Endometrial microvascular endothelial cells (primary cell): ENCODE measurements around the gene JMJD6. TPM values are rescaled to one million over a fixed set of nuclear protein-coding genes. Genes with fewer than 3 reads are reported as not detected.

Experiments
- in situ Hi-C: cut with HindIII; loops from 2 replicates; pipeline ENCODE4 v1.10.0; 2017; ENCODE audit warnings: low sequenced_read_pairs, low pct_unique_long_range_greater_than_20kb; ENCODE audit errors: inconsistent ontology term
- total RNA-seq: library from RNA; depleted of rRNA; stranded (reverse); fragments of >200 nt; gene quantifications from one replicate; pipeline ENCODE4 v1.2.3, GENCODE V29; 2015; ENCODE audit errors: inconsistent ontology term

The JMJD6 gene
- total RNA-seq, 1 donor from 2014 or later, result 31.5 TPM

DNA sequence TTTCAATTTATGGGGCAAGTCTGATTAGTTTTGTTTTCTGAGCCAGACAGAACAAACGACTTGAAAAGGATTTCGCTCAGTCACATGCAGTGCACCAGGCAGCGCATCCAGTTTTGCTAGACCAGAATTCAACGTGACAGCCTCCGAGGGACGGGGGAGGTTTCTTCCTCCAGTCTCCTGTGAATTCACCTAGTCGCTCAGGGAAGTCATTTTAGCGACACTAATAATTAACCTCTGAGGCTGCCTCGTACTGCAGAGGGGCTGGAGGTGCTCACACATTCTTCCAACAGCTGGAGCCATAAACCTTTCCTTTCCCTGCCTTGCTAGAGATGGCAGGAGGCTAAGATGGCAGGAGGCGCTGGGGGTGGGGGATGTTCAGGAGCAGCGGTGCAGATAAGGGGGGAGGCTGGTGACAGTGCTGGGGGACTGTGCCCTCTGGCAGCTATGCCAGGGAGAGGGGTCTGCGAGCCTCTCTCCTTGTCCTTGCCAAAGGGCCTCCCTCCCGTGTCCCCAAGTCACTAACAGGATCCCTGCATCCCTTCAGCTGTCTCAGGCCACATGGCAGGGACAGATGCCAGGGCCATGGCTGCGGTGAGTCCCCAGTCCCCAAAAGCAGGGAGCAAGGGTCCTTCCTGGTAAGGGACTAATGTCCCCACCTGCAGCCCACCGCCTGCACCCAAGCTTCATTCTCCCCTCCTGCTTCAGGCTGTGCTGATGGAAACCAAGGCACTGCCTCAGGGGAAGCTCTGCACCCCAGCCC, 39.7 kb downstream of the JMJD6 start:
- in situ Hi-C loops, result no loop called here

DNA sequence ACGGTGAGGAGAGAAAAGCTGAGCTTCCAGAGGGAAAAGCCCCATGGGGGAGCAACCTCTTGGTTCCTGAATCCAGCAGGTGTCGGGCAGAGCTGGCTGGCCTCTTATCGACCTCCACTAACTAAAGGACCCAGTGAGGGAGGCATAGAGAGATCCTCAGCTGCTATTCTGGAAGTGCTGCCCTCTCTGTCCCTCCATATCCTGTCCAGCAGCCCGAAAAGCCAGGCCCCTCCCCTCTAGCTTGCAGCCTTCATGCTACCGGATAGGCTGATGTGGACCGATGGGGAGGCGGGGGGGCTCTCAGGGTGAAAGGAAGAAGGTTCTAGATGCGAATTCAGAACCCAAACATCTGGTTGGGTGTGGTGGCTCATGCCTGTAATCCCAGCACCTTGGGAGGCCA, 40.6 kb downstream of the JMJD6 start:
- in situ Hi-C loops, result no loop called here

DNA sequence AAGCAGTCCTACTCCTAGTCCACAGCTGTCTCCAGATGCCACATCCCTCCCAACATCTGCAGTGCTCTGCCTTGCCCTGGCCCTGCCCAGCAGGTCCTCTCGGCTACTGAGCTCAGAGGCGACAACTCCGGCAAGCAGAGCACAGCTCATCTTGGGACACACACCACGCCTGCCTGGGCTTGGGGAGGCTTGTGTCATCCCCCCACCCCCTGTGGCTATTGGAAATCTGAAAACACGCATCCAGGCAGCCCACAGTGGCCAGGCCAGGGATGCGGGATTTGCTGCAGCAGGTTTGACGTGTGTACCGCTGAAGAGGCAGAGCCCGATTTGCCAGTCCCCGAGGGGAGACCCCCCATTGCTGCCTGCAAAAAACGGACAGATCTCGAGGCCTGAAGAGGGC, 41.0 kb downstream of the JMJD6 start:
- in situ Hi-C loops, result no loop called here

DNA sequence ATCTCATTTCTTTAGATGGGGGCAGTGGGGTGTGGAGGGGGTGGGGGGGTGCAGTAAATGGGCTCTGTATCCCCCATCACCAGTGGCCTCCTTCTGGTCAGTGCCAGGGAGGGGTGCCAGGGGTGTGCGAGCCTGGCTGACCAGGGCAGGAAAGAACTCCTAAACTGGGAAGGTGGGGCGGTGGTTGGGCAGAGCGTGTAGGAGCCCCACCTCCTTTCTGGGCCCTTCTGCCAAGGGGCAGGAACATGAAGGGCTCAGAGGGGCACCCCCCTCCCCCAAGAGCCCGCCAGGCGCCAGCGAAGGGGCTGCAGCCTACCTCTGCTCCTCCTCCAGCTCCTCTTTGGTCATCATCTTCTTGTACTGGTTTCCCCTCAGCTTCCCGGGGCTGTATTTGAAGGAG, 41.6 kb downstream of the JMJD6 start:
- in situ Hi-C loops, result no loop called here

DNA sequence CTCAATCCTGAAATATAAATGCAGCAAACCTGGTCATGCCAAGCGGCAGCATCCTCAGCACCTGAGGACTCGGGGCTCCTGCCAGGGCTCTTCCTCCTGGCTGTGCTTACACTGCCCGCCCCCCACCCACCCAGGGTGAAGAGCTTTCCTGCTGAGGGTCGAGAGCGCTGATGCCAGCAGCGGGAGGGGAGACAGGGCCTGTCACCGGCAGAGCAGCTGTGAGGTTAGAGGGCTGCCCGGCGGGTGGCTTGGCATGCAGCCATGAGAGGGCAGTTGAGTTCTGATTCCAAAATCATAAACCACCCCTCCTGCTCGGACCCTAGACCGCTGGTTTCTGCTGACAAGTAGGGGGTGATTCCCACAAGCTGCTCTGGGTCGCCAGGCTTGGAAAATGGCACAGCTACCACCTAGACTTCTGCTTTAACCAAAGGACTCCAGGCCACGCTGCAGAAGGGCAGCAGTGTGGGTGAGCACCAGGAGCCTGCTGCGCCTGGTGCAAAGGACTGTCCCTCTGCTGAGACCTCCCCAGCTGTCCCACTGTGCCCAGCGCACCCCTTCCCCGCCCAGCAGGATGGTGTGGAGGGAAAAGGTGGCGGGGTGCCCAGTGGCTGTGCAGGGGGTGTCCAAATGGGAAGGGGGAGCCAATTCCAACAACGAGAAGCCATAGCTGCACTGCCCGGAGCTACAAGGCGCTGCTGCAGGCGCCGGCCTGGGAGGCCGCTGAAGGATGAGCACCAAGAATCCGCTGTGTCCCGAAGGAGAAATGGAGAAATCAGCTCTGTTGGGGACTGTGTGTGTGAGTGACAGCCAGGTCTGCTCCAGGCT, 42.3 kb downstream of the JMJD6 start:
- in situ Hi-C loops, result no loop called here

DNA sequence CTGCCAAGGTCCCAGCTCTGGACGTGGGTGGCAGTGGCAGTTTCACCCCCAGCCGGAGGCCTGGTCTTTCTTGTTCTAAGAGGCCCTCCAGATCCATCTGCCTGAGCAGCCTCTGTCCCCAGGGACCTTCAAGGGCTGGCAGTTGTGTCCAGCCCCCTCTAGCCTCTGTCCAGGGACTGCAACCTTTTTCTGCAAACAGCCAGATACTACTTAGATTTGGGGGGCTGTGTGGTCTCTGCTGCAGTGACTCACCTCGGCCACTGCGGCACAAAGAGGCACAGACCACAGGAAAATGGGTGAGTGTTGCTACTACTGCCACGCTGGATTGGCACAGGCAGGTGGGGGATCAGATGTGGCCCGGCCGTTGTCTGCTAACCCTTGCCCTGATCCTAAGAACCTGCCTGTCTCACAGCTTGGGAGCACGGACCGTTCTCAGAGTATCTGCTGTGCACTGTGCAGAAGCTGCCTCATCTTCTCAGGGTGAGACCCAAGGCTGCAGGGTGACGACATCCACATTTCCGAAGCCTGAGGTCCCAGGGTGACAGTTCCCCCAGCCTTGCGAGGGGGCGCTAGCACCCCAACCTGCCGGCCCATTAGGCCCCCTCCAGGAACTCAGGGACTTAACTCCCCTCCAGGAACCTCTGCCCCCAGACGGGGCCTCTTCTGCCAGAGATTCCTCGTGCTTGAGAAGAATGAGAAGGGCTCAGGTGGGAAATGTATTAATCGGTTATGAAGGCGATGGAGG, 43.2 kb downstream of the JMJD6 start:
- in situ Hi-C loops, result no loop called here

DNA sequence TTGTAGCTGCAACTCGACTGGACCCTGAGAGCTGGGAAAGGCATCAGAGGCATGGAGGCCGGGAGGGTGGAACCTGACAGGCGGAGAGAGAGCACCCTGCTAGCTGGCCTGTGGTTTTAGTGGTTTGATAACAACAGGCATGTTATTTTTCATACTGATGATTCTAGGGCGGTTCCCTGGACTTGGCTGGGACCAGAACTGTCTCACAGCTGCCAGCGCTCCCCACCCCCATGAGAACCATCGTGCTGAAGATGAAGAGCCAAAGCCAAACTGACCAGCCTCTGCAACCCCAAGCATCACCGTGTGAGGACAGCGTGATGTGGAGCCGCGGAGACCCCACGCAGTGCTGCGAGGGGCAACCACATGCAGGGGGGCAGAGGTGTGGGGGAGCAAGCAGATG, 44.1 kb downstream of the JMJD6 start:
- in situ Hi-C loops, result no loop called here

DNA sequence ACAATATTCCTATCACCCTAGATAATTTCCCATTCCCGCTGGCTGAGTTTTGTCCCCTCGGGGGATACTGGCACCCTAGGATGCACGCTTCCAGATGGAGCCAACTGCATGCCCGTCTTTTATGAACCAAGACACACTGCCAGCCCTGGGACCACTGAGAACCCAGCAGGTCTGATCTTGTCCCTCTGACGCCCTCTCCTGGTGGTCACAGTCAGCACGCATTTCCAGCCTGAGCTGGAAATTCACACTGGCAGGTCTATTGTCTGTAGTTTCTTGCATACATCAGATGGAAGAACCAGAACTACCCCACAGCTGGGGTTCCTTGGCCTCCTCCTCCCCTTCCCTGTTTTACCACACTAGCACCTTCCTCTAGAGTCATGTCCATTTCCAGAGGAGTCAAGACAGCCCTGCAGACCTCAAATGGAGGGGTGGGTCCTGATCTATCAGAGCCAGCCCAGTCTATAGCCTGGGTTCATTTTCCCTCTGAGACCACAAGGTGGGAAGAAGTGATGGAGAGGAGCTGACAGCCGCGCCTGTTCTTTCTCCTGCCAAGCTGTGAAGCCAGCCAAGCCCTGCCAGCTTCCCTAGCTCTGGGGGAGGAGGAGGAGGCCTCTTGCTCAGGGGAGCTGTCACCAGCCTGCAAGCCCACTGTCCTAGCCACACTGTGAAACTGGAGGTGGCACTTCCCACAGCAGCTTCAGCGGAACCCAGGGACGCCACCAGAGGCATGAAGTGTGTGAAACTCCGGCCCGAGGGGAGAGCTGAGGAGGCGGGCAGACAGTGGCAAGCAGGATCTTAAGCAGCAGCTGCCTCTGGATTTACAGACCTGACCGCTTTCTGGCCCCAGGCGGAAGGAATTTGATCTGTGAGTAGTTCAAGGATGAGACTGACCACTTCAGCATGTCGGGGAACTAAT, 44.9 kb downstream of the JMJD6 start:
- in situ Hi-C loops, result no loop called here

DNA sequence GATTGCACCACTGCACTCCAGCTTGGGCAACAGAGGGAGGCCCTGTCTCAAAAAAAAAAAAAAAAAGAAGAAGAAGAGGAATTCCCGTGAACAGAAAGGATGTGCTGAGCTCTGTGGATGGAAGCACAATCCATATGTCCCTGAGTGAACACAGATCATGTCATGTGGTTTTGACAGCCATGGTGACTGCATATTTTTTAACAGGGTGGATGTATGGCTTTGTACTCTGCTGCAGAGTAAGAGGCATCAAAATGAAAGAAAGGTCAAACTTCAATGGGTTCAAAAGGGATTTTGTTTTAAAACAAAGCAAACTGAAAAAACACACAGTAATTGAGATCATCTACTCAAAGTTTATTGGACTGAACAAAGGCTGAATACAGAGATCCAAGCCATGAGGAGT, 47.2 kb downstream of the JMJD6 start:
- in situ Hi-C loops, result no loop called here

DNA sequence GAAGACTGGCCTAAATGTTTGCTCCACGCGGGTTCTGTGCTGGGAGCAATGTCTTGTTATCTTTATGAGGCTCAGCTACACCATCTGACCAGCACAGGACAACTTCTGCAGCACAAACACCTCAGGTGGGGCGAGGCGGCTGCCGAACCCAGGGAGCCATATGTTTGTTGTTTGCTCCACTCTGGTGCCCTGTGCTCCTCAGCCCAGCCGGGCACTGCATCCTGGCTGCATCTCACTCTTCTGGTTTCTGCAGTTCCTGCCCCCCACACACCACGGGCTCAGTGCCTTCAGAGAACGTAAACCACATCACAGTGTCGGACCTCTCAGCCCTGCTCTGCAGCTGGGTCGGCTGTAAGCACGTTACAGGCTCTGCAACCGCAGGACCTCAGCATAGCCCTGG, 48.1 kb downstream of the JMJD6 start:
- in situ Hi-C loops, result no loop called here

DNA sequence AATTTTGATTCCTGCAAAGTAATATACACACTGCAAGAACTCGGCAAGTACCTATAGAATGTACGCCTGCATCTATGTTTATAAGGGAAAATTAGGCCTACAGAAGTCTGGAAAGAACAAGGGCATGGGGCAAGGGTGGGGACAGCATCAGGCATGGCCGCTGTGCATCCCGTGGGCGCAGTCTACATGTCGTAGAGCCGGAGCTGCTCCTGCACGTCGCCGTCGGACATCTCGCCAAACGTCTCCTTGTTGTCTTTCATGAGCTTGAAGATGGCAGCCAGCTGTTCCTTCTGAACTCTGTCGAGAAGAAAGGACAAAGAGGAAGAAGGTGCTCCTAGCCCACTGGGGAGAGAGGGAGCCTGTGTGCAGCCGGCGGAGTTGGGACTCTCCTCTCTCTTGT, 49.0 kb downstream of the JMJD6 start:
- in situ Hi-C loops, result no loop called here

DNA sequence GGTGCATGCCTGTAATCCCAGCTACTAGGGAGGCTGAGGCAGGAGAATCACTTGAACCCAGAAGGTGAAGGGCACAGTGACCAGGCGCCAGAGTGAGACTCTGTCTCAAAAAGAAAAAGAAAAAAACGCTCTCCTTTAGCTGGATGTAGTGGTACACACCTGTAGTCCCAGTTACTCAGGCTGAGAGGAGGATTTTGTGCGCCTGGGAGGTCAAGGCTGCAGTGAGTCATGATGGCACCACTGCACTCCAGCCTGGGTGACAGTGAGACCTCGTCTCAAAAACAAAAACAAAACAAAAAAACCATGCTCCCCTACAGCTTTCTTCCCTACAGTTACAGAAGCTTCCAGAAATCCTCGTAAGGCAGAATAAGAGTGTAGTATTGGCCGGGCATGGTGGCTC, 49.8 kb downstream of the JMJD6 start:
- in situ Hi-C loops, result no loop called here

DNA sequence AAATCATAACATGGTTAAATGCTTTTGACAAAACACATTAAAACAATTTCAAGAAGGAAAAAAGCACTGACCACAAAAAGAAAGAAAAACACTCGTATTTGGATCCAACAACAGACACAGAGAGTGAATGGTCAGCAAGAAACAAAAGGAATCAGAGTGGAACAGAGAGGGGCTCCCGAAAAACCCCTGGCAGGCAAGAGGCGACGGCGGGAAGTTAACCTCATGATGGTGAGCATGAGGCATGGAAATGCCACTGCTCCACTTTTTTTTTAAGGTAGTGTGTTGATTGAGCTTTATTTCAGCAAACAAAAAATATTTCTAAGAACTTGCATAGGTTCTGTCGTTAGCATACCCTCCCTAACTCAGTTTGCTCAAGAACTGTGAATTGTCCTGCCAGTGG, 50.8 kb downstream of the JMJD6 start:
- in situ Hi-C loops, result no loop called here

DNA sequence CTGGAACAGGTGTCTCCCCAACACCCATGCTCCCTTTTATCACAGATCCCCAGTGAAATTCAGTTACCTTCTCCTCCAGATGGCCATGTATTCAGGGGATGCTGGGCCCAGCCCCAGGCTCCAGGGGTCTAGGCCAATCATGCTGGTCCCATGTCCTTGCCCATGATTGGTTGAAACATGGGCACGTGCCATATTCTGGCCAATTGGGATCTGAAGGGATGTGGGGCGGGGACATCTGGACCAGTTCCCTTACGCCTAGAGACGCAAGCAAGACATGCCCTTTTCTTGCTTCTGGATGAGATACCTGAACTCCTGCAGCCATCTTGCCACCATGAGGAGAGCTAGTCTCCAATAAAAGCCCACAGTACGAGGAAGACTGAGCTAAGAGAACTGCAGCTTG, 51.8 kb downstream of the JMJD6 start:
- in situ Hi-C loops, result no loop called here

DNA sequence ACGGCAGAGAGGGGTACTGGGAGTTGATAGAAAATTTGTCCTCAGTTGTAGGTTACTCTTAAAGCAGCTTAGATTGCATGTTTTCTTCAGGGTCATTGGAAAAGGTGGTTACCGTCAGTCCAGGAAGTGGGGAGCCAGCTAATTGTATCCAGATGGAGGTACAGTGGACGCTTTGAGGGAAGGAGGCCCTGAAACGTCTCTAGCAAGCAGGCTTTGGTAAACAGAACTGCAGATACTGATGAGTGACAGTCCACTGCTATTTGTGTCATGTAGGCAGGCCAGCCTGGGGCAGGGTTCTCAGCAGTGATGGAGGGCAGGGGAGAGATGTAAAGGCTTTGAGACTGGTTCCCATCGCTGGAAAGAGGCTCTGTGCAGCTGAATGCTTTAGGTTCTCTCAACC, 52.7 kb downstream of the JMJD6 start:
- in situ Hi-C loops, result no loop called here

DNA sequence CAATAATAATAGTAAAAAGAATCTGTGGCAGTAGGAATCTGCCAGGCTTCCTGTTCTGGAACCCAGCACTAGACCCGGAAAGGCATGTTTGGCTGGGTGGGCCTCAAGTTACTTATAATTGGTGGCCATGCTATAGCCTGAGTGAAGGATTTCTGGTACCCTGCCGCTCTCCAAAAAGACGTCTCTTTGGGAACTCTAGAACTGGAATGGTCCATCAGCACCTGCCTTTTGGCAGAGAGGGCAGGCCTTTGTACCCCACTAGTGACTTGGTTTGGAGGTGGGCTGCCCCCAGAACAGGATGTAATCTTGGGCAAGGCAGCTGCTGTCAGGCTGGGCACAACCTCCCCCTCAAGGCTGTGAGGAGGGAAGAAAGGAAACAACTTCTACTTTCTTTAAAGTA, 53.5 kb downstream of the JMJD6 start:
- in situ Hi-C loops, result no loop called here

DNA sequence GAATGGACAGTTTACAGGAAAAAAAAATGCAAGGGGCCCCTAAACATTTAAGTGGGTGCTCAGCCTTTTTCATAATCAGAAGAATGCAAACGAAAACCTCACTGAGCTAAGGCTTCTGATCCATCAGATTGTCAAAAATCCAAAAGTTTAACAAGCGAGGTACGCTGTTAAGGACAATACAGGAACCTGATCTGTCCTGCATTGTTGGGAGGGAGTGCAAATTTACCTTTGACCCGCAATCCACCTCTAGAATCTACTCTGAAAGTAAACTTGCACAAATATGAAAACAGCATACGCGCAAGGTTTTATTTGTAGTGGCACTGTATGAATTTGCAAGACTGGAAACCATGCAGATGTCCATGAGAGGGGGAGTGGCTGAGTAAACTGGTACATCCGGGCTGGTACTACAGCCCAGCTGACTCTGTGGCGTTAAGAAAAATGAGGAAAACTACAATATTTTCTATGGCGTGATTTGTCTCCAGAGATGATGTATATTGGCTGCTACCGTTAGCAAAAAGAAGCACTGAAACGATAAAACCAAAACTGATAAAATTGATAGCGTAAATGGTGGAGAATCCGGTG, 54.0 kb downstream of the JMJD6 start:
- in situ Hi-C loops, result no loop called here

DNA sequence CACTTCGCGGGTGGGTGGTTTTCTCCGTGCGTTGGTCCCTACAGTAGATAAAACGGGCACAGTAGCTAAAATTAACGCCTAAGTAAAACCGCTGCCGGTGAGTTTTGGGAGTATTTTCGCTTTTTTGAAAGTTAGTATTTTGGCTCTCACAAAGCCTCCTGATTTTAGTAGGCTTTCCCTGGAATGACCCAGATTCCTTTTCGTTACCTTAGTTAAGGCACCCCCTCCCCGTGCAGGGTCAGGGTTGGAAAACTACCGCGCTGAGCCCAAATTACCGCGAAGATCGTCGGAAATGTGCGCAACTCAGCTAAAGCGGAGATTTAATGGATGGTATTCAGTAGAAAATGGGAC, 54.5 kb downstream of the JMJD6 start:
- in situ Hi-C loops, result no loop called here
